ENCODE data around the gene MAST4. TPM values are rescaled to one million over a fixed set of nuclear protein-coding genes. Genes with fewer than 3 reads are reported as not detected.

The MAST4 gene
- polyA plus RNA-seq, 12 donors = 9.6 to 89.4 (median 14.1) TPM

DNA sequence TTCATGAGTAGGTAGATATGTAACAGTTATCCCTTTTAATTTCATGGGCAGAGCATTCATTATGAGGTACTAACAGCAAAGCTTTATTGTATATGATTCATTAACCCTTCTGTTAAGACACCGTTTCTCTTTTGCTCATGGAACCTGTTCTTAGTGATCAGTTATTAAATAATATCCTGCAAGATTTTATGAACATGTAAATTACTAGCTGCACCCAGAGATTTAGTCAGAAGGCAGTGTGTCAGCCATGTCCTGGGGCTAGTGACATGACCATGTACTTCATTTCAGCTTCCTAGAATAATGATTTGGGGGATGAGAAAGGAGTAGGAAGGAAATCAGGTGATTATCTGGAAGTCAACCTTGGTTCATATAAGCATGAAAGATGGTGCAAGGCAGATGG lies 7.0 kb downstream of the MAST4 start:
- DNase-seq = no peak

DNA sequence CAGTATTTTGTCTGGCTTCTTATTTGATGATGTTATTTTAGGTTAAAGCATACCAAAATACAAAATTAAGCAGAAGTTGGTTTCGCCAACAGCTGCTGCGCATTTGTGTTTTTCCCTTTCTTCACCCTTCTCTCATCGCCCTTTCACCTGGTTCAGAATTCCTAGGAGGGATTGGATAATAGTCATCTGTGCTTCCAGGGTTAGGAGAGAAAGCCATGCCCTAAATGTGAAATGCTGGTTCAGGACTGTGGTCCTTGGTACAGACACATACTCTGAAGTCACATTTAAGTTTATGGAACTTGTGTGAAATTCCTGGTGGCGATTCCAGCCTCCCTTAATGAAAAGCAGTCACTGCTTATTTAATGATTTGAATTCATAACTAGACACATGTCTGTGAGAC lies 7.7 kb downstream of the MAST4 start:
- DNase-seq = no peak

DNA sequence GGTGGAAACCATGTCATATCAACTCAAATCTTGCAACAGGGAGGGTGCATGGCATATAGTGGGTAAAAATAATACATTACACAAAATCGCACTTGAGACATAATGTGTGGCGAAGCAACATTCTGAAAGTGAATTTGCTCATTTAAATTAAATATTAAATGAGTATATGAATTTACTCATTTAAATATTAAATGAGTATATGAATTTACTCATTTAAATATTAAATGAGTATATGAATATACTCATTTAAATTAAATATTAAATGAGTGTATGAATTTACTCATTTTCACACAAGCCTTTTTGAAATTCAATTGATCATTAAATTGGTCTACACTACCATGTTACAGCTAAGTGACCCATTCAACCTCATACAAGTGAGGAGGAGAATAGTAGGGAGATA lies 10.5 kb downstream of the MAST4 start:
- DNase-seq = no peak

DNA sequence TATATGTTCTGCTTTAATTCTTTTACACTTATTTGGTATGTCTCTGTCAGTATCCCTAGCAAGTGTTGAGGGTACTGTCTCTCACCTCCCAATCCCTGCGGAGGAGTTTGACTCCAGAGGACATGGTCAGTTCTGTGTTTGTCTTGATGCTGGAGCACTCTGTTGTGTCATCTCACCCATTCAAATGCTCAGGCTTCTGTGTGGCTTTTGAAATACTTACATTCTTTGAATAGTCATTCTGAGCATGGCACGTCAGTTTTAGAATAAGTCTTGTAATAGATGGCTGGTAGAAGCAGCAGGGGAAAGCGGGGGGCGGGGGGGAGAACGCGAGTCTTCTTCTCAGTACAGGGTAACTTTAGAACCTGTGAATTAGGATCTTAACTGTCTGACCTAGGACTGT lies 12.3 kb downstream of the MAST4 start:
- DNase-seq = no peak

DNA sequence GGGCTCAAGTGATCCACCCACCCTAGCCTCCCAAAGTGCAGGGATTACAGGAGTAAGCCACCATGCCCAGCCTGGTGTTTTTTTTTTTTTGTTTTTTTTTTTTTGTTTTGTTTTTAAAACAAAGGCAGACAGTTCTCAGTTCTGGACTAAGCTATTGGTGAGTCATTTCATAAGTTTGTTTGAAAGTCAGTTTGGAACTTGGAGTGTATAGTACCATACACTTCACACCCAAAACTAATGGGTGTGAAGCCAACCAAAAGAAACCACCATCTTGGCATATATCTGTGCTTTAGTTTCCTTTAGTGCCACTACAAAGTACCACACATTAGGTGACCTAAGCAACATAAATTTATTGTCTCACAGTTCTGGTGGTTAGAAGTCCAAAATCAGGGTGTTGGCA lies 13.4 kb downstream of the MAST4 start:
- no peak for DNase-seq

DNA sequence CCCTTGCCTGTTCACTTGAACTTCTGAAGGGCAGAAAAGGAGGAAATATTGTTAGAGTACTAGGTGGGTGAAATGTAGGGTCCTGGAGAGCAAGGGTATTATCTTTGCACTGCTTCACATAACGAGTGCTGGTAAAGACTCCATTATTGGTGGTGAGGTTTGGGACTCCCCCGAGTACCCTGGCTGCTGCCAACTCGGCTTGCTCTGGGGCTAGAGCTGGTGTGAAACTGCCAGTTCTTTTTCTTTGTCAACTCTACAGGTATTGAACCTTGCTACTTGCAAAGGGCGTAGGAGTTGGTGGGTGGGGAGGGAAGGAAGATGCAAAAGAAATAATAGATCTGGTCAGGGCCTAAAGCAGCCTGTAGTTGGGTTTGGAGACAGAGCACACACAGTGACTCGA lies 16.0 kb downstream of the MAST4 start:
- DNase-seq = no peak

DNA sequence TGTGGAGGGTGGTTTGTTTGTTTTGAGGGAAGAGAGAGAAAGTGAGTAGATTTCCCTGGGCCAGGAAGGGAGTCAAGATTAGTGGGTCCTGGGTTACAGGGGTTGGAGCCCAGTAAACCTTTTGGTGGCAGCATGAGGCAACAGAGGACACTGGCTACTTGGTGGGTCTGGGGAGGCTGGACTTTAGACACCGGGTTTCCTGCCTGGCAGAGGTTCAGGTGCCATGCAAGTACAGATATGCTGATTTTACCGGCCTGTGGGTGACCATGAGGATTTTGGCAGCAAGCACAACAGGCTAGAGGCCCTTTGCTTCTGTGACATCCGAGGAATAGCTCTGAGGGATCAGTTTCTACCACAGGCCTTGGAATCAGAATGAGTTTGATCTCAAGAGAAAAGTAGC lies 18.9 kb downstream of the MAST4 start:
- DNase-seq = no peak

DNA sequence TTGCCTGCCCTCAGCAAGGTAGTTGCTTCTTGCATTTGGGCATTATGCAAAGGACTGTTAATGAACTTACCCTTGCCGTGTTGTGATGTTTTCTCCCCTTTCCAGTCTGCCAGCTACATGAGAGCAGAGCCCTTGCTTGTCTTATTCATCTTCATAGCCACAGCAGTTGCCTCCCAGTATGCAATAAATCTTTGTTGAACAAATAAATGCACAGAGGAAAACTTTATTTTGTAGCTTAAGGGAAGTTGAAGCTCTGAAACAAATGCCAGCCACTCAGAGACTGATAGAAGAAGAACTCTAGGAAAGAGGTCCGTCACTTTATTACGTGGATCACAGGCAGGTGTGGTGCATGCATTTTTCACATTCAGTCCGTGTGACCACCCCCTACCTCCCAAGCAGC lies 19.7 kb downstream of the MAST4 start:
- DNase-seq = no peak

DNA sequence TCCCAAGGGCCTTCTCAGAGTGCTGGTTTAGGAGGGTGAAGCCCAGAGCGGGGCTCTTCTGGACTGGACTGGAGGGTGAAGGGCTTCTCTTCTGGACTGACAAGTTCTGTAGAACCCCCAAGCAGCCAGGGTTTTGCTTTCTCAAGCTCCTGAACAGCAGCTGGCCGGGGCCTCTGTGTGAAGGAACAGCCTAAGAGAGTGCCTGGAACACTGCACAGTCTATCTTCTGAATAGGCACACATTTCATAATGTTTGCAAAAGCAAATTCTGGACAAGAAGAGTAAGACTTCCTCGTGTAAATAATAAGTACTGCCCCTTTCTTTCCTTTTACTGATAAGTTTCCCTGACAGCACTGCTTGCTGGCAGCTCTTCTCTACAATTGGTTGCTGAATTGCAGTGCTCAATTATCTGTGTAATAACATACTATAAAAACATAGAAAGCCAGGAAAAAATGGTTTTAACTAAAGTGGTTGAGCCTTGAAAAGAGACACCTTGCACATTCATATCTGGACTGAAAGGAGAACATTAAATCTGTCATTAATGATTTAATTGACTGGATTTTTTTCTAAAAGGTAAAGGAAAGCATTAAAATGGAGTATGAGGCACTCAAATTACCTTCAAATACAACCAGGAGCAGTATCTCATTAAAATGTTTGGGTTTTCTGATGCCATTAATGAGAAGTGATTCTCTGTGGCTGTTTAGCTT lies 20.5 kb downstream of the MAST4 start:
- DNase-seq = no peak

DNA sequence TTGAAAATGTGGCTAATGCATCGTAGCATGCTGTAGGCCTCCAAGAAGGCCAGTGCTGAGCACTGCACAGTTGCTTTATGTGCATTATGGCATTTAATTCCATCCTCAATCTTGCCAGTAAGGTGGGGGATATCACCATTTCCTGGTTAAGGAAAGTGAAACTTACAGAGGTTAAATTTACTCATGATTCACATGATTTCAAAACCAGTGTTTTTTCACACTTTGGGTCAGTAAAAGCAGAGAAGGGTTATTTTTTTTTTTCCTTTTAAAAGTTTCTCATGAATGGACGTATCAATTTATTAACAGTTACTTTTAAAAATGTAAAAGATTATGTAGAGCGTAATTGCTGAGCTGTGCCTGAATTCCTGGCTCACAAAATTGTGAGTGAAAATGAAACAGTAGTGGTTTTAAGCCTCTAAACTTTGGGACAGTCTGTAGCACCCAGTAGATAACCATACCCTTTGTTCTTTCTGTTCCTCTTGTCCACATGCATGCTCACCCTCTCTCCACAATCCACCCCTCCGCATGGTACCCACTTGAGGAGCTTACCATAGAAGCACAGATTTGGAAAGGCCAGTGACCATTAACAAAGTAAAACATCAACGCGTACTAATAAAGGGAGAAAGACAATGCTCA lies 21.2 kb downstream of the MAST4 start:
- DNase-seq = no peak

DNA sequence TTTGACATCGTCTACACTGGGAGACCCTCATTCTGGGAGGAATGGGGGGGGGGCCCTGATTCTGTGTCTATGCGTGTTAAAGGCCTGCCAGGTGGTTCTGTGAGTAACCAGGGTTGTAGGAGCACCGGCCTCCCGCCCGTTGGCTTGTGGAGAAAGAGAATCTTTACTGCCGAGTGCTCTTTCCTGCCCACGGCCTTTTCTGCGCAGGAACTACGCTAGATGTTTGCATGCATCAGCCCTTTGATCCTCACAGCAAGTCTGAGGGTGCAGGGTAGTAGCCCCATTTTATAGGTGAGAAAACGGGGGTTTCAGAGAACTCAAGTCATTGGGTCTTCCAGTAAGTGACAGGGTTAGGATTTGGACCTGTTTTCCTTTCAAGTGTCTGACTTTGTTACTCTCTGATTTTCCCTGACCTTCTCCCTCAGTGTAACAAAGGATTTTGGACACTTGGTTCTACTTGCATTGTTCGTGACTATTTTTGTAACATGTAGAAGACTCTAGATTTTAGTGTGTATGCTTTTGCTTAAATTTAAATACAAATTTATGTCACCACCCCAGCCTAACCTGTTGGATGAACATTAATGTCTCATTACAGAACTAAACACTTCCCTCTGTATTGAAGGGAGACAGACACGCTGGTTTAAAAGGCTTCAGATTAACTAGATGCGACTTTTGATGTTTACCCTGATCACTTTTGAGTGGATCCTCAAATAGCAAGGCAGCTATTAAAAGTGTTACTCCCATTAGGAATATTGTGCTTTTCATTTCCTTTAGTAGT lies 22.0 kb downstream of the MAST4 start:
- no peak for DNase-seq

DNA sequence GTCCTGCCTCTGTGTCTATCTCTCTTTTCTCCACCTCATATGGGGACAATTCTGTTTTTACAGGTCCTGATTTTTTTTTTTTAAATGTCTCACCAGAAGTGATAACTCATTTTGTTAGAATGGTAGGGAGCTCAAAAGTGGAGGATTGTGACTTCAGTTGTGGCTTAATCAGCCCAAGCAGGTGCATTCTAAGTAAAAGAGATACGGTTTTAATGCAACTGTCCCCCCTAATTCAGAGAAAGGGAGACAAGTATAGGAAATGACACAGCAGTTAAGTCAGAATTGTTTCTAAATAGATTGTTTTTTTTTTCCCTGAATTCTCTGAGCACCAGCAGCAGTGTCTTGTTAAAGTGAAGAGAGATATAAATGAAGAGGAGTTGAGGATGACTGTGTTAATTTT lies 24.5 kb downstream of the MAST4 start:
- DNase-seq = no peak

DNA sequence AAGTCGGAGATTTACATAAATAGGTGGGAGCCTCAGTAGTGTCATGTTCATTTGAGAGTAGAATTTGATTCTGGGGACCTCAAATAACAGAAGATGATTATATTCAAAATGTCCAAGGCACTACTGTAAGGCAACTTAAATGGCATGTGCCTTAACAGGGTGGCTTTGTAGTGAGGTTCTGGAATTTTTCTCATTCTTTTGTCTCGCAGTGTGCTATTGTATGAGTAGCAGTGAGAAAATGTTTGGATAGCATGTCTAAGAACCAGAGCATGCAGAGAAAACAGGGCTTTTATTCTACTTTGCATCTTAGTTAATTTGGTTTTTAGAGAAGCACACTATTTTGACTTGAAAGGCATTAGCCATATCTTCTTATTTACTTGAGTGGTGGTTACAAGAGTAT lies 25.0 kb downstream of the MAST4 start:
- no peak for DNase-seq

DNA sequence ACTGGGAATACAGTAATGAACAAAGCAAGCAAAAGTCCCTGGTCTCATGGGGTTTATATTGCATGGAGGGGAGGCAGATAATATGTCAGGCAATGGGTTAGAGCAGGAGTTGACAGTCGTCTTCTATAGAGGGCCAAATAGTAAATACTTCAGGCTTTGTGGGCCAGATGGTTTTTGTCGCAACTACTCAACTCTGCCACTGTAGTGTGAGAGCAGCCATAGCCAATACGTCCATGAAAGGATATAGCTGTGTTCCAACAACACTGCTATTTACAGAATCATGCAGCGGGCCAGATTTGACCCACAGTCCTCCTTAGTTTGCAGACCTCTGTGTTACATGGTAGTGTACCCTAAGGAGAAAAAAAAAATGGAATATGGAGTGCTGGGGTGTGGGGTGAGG lies 25.5 kb downstream of the MAST4 start:
- DNase-seq = no peak

DNA sequence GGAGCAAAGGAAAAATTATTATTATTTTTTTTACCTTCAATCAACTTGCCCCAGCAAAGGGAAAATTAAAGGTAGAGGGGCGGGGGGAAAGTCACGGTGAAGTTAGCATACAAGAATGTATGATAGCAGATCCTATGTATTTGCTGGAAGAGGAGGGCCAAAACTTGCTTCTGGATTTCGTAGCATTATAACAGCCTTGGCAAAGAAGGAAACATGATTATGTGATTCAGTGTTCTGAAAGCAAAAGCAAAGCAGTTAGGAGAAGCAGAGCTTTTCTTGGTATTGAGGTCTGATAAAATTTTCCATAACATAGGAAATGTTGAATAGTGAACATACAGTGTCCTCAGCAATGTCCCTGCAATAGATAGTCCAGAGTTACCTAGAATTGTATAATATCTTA lies 32.4 kb downstream of the MAST4 start:
- DNase-seq = no peak

DNA sequence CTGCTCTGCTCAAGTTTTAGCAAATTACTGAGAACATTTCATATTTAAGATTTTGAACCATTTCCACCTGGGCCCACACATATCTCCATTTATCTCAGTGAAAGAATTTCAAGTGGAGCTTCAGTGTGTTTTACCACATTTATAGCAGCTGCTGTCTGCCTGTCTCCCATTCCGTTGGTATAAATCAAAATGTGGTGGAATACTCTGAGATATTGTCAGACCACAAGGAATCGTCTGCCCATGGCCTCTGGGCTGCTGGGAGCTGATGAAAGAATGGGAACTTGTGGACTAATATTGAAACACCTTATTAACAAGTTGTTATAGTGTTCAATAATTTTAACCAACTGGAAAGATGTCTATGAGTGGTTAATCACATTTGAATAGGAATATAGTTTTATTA lies 33.3 kb downstream of the MAST4 start:
- no peak for DNase-seq

DNA sequence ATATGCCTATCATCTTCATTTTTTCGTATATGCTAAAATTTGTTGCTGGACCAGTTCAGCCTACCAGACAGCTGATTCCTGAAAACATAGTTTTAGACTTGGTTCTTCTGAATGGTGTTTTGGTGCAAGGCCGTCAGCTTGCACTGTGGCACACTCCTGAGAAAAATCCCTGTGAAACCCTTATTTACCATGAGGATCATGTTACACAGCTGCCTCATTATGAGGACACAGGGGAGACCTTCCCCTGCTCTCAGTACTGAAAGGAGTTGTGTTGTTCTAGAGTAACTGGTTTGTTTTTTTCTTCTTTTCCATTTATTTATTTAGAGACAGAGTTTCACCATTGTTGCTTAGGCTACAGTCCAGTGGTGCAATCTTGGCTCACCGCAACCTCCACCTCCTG lies 37.6 kb downstream of the MAST4 start:
- no peak for DNase-seq

DNA sequence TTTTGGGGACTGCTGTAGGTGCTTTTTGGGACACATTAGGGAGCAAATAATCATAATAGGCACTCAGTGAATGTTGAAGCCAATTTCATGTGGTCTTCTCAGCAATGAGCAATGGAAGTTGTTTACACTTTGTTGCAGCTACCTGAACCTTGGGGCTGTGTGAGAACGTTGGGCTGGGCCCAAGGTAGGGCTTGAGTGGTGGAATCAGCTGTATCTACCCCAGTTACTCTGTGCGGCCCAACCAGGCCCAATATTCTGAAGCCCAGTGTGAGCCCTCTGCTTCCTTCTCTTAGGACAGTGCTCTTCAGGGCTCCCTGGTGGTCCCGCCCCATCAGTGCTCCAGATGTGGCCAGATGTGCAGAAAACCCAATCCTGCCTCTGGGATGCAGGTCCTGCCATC lies 38.4 kb downstream of the MAST4 start:
- no peak for DNase-seq

DNA sequence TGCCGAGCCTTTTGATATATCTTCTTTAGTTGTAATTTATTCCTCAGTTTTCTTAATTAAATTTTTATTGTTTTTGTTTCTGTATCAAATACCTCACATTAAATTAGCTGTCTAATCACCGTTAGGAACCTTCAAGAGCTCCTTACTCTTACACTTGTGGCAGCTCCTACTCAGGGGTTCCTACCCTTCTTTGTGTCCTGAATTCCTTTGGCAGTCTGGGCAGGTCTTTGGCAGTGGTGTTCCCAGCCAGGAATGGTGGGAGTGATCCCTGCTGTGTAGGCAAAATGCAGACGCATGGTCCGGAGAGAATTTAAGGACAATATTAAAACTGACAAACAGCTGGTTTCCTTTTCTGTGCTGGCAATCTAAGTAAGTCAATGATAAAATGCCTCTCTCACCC lies 41.8 kb downstream of the MAST4 start:
- DNase-seq = no peak

DNA sequence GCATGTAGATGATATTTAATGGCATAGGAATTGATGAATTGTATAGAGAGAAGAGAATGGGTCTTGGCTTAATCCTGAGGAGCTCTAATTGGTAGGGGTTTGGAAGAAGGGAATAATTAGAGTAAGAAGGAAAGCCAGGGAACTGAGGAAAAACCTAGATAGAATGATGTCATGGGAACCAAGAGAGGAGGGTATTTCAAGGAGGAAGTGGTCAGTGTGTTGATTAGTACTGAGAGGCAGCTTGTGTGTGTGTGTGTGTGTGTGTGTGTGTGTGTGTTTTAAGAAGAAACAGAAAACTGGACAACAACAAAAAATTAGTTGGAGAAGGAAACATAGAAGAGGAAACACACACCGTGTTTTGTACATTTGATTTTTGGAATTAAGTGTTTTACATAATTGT lies 42.8 kb downstream of the MAST4 start:
- no peak for DNase-seq

DNA sequence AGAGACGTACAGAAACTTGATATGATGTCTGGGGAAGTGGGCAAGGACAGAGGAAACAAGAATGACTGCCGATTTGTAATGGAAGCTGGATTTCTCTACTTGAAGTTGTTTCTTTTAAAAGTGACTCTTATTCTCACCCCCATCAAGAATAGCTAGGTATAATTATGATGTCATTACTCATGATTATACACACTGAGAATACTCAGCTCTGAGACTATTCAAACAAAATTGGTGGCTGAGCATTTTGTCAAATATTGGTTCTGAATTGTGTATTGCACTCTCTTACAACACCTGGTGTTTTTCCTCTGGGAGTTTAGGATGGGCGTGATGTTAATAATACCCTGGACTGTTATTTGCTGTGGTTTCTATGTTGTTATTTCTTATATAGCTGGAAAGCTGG lies 46.3 kb downstream of the MAST4 start:
- no peak for DNase-seq

DNA sequence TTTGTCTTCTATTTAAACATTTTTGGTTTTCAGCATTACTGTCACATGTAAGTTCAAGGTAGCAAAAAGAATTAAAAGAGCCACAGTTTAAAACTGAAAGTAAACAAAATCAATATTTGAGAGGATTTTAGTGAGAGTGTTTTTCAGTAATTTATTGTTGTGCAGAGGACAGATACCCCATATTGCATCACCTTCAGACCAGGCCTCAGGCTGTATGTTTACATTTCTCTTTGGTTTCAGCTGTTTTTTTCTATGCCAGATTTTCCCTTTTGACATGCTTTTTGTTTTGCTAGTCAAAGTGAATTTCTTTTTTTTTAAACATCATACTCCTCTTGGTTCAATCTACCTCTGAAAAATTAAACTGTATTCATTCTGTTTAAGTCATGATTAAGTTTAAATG lies 47.2 kb downstream of the MAST4 start:
- no peak for DNase-seq

DNA sequence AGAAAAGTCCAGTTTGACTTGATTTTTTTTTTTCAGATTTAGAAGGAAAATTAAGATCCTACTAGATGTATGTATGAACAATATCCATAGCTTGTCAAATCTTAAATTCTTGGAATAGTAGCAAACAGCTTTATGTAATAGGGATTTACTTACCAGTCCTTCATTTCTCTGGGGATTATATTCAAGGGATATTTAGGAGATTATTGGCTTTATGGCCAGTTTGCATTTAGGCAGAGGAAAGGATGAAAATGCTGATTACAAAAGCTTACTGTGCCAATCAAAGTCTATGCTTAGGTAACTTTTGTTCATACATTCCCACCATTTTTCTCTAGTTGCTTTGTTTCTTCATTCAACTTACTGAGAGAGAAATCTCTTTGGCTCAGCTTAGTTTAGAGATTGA lies 47.9 kb downstream of the MAST4 start:
- DNase-seq = no peak

Measured in muscle of arm (tissue), 12 donors.